B cell (primary cell): ENCODE data around the gene TMPRSS5.

Experiments used
- CTCF ChIP-seq: fragments of 200-600 bp; IDR thresholded peaks from one replicate; pipeline ENCODE4 v1.8.0; 2022; ENCODE audit warnings: antibody characterized with exemption, mild to moderate bottlenecking
- EZH2 ChIP-seq: IDR thresholded peaks from 2 replicates; pipeline ENCODE4 v1.6.1; 2012; ENCODE audit warnings: borderline replicate concordance, low read depth, mild to moderate bottlenecking, moderate library complexity, low read length; ENCODE audit not compliant: insufficient read depth, poor library complexity, severe bottlenecking

GRCh38 chr11:113675565-113675964 lies 30.5 kb downstream of the TMPRSS5 start:
- TF ChIP-seq CTCF (no peak), EZH2 (no peak)
